ENCODE data around the gene UNG.

DNA sequence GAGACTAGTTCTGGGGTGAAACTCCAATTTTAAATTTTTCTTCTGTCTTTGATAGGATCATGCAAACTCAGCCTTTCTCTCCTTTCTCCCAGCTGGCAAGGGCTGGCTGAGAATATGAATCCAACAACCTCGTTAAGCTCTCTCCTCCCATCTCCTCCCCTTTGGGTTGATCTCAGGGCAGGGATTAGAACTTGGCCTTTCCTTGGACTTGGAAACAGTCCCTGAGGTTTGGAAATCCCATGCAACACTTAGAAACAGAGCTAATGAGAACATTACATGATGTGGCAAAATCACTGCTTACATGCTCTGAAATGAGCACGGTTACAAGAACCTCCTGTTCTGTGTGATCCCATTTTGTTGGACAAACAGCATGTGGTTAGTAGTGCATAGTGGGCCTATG lies 50.6 kb downstream of the UNG start:
- TF ChIP-seq, protein P1, sequence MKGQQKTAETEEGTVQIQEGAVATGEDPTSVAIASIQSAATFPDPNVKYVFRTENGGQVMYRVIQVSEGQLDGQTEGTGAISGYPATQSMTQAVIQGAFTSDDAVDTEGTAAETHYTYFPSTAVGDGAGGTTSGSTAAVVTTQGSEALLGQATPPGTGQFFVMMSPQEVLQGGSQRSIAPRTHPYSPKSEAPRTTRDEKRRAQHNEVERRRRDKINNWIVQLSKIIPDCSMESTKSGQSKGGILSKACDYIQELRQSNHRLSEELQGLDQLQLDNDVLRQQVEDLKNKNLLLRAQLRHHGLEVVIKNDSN (IDR thresholded peaks at IDR 0.05): no peak
- no peak for TF ChIP-seq RAD21 (IDR thresholded peaks at IDR 0.05; ENCODE audit: low read depth)

All from Ishikawa (cell line).